ENCODE results near the gene UNC13A.

DNA sequence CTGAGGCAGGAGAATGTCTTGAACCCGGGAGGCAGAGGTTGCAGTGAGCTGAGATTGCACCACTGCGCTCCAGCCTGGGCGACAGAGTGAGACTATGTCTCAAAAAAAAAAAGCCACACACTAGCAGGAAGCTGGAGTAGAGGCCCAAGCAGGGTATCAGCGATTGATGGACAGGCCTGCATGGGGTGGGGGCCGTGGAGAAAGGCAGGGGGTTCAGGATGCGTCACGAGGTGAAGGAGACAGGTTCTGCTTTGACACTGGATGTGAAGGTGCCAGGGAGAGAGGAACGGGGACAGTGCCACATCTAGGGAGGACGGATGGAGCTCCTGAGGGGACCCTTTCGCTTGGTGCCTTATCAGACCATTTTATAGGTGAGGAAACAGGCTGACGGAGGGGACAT, 125.6 kb downstream of the UNC13A start:
- TF ChIP-seq, protein P1, sequence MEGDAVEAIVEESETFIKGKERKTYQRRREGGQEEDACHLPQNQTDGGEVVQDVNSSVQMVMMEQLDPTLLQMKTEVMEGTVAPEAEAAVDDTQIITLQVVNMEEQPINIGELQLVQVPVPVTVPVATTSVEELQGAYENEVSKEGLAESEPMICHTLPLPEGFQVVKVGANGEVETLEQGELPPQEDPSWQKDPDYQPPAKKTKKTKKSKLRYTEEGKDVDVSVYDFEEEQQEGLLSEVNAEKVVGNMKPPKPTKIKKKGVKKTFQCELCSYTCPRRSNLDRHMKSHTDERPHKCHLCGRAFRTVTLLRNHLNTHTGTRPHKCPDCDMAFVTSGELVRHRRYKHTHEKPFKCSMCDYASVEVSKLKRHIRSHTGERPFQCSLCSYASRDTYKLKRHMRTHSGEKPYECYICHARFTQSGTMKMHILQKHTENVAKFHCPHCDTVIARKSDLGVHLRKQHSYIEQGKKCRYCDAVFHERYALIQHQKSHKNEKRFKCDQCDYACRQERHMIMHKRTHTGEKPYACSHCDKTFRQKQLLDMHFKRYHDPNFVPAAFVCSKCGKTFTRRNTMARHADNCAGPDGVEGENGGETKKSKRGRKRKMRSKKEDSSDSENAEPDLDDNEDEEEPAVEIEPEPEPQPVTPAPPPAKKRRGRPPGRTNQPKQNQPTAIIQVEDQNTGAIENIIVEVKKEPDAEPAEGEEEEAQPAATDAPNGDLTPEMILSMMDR (IDR thresholded peaks at IDR 0.05), result no peak
- TF ChIP-seq POLR2AphosphoS5 (IDR thresholded peaks at IDR 0.05), result no peak

Data from suprapubic skin (tissue), 3 donors.